ENCODE data around the gene MED1.
"Not testable (repeated sequence)": the region's sequence is repeated elsewhere in the genome, so short reads cannot be mapped to it uniquely, and the experiment has no call there.

The MED1 gene, protein sequence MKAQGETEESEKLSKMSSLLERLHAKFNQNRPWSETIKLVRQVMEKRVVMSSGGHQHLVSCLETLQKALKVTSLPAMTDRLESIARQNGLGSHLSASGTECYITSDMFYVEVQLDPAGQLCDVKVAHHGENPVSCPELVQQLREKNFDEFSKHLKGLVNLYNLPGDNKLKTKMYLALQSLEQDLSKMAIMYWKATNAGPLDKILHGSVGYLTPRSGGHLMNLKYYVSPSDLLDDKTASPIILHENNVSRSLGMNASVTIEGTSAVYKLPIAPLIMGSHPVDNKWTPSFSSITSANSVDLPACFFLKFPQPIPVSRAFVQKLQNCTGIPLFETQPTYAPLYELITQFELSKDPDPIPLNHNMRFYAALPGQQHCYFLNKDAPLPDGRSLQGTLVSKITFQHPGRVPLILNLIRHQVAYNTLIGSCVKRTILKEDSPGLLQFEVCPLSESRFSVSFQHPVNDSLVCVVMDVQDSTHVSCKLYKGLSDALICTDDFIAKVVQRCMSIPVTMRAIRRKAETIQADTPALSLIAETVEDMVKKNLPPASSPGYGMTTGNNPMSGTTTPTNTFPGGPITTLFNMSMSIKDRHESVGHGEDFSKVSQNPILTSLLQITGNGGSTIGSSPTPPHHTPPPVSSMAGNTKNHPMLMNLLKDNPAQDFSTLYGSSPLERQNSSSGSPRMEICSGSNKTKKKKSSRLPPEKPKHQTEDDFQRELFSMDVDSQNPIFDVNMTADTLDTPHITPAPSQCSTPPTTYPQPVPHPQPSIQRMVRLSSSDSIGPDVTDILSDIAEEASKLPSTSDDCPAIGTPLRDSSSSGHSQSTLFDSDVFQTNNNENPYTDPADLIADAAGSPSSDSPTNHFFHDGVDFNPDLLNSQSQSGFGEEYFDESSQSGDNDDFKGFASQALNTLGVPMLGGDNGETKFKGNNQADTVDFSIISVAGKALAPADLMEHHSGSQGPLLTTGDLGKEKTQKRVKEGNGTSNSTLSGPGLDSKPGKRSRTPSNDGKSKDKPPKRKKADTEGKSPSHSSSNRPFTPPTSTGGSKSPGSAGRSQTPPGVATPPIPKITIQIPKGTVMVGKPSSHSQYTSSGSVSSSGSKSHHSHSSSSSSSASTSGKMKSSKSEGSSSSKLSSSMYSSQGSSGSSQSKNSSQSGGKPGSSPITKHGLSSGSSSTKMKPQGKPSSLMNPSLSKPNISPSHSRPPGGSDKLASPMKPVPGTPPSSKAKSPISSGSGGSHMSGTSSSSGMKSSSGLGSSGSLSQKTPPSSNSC (N-terminal part only)

DNA sequence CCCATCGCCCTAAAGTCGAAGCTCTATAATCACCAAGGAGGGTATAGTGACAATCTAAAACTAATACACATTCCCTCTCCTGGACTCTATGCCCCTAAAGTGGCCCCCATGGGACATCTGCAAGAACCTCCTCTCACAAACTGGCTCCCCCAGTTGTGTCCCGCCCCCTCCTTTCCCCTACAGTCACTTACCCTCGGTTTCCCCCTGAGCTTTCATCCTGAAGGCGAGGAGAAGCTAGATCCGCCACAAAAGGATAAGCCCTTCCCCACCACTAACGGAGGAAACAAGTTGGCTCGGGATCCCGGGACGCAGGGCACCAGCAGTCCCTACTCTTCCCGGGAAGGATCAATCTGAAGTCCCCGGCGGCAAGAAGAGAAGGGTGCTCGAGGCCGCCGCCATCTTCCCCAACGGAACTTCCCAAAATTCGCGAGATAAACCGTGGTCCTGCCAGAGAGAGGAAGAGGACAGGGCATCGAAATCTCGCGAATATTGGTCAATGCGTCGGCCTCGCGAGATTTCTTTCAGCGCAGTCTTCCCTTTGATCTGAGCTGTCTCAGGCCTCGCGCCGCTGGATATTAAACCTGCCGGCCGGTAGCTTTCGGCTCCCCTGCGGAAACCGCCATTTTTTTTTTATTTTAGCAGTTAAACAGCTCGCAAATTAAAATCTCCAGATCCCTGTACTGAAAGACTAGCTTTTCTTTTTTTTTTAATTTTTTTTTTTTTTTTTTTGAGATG is at the start of gene MED1:
Gene MED1 (minus strand): TSS at position 417 of the 735 bp plus-strand sequence. CDS start 201 bp downstream, at position 216.
- DNase-seq (ENCODE audit: low read depth in 2 of 2) = peak; percentile 78 to 87

DNA sequence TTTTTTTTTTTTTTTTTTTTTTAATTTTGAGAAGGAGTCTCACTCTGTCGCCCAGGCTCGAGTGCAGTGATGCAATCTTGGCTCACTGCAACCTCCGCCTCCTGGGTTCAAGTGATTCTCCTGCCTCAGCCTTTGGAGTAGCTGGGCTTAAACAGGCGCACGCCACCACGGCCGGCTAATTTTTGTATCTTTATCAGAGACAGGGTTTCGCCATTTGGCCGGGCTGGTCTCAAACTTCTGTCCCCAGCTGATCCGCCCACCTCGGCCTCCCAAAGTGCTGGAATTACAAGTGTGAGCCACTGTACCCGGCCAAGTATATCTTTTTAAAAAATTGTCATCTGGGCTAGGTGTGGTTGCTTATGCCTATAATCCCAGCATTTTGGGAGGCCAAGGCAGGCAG is 45.9 kb upstream of the MED1 start:
- not testable (repeated sequence) for DNase-seq (ENCODE audit: low read depth in 2 of 2)

DNA sequence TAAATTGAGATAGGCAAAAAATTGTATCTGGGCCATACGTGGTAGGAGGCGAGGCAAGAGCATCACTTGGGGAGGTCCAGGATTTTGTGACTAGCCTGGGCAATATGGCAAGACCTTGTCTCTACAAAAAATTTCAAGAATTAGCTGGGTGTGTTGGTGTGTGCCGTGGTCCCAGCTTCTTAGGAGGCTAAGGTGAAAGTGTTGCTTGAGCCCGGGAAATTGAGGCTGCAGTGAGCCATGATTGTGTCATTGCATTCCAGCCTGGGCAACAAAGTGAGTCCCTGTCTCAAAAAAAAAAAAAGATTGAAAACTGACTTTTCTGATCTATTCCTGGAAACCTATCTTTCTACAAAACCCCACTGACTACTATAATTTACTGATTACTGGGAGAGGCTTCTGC is 36.9 kb upstream of the MED1 start:
- no peak for DNase-seq (ENCODE audit: low read depth in 2 of 2)

DNA sequence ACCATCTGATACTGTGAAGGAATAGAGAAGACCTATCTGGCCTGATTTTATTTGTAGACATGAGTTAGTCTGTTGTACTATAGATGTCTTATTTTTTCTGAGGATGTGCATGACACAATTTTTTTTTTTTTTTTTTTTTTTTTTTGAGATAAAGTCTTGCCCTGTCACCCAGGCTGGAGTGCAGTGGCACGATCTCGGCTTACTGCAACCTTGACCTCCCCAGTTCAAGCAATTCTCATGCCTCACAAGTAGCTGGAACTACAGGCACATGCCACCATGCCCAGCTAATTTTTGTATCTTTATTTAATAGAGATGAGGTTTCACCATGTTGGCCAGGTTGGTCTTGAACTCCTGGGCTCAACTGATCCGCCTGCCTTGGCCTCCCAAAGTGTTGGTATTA is 36.4 kb upstream of the MED1 start:
- not testable (repeated sequence) for DNase-seq (ENCODE audit: low read depth in 2 of 2)

DNA sequence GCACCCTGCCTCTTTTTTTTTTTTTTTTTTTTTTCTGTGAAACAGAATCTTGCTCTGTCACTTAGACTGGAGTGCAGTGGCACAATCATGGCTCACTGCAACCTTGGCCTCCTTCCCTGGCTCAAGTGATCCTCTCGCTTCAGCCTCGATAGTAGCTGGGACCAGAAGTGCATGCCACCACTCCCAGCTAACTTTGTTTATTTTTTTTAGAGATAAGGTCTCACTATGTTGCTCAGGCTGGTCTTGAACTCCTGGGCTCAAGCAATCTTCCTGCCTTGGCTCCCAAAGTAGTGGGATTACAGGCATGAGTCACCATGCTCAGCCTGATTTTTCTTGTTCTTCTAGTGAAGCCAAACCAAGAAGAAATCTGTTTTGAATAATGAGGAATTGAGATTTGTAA is 35.2 kb upstream of the MED1 start:
- DNase-seq (ENCODE audit: low read depth in 2 of 2) = no peak

DNA sequence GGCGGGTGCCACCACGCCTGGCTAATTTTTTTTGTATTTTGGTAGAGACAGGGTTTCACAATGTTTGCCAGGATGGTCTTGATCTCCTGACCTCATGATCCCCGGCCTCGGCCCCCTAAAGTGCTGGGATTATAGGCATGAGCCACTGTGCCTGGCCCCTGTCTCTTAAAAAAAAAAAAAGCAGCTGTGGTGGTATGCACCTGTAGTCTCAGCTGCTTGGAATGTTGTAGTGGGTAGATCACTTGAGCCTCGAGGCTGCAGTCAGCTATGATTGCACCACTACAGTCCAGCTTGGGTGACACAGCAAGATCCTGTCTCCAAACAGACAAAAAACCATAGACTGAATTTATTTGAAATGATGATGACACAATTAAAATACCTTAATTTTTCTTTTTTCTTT is 34.5 kb upstream of the MED1 start:
- no peak for DNase-seq (ENCODE audit: low read depth in 2 of 2)

DNA sequence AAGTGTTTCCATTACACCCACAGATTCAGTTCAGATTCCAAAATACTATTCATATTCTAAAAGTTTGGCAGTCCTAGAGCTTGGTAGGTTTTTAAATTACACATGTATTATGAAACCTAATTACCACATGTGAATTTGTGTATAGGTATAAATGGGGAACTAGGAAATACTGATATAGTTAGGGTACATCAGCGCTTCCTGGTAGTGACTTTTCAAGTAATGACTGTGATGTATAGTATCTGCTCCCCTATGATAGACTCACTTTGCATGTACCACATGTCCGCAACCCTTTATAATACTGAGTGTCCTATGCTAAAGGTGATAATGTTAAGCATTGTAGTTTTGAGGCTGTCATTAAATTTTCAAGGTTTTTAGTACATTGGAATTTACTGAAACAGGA is 33.1 kb upstream of the MED1 start:
- no peak for DNase-seq (ENCODE audit: low read depth in 2 of 2)

DNA sequence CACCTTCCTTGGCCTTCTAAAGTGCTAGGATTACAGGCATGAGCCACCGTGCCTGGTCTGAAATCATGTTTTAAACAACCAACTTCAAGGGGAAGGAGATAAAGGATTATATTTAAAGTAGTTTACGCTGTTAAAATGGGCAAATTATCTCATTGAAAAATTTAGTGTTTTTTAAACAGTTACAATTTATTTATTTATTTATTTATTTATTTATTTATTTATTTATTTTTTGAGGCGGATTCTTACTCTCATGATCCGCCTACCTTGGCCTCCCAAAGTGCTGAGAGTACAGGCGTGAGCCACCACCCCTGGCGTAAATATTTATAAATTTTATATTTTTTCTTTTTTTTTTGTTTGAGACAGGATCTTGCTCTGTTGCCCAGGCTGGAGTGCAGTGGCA is 32.4 kb upstream of the MED1 start:
- DNase-seq (ENCODE audit: low read depth in 2 of 2) = no peak

DNA sequence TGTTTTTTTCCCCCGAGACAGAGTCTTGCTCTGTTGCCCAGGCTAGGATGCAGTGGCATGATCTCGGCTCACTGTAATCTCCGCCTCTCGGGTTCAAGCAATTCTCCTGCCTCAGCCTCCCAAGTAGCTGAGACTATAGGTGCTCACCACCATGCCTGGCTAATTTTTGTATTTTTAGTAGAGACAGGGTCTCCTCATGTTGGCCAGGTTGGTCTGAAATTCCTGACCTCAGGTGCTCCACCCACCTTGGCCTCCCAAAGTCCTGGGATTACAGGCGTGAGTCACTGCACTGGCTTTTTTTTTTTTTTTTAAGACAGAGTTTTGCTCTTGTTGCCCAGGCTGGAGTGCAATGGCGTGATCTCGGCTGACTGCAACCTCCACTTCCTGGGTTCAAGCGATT is 28.6 kb upstream of the MED1 start:
- not testable (repeated sequence) for DNase-seq (ENCODE audit: low read depth in 2 of 2)

DNA sequence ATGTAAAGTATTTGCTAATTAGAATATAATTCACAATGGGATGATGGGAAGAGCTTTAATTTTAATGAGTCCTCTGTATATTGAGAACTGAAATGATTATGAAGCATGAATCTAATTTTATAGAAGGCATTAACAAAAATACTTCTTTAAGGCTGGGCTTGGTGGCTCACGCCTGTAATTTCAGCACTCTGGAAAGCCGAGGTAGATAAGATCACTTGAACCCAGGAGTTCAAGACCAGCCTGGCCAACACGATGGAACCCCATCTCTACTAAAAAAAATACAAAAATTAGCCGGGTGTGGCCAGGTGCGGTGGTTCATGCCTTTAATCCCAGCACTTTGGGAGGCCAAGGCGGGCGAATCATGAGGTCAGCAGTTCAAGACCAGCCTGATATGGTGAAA is 22.2 kb upstream of the MED1 start:
- no peak for DNase-seq (ENCODE audit: low read depth in 2 of 2)

DNA sequence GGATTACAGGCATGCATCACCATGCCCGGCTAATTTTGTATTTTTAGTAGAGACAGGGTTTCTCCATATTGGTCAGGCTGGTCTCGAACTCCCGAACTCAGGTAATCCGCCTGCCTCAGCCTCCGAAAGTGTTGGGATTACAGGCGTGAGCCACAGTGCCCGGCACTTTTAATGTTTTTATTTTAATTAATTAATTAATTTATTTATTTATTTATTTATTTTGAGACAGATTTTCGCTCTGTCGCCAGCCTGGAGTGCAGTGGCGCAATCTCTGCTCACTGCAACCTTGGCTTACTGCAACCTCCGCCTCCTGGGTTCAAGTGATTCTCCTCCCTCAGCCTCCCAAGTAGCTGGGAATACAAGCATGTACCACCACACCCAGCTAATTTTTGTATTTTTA is 17.5 kb upstream of the MED1 start:
- DNase-seq (ENCODE audit: low read depth in 2 of 2) = not testable (repeated sequence)

DNA sequence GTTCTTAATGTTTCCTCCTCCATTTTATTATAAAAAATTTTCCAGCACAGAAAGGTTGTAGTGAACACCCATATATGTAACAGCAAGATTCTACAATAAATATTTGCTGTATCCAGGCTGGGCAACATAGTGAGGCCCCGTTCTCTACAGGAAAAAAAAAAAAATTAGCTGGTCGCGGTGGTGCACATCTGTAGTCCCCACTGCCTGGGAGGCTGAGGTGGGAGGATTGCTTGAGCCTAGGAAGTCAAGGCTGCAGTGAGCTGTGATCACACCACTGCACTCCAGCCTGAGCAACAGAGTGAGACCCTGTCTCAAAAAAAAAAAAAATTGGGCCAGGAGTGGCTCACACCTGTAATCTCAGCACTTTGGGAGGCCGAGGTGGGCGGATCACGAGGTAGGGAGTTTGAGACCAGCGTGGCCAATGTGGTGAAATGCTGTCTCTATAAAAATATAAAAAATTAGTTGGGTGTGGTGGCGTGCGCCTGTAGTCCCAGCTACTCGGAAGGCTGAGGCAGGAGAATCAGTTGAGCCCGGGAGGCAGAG is 13.6 kb upstream of the MED1 start:
- not testable (repeated sequence) for DNase-seq (ENCODE audit: low read depth in 2 of 2)

DNA sequence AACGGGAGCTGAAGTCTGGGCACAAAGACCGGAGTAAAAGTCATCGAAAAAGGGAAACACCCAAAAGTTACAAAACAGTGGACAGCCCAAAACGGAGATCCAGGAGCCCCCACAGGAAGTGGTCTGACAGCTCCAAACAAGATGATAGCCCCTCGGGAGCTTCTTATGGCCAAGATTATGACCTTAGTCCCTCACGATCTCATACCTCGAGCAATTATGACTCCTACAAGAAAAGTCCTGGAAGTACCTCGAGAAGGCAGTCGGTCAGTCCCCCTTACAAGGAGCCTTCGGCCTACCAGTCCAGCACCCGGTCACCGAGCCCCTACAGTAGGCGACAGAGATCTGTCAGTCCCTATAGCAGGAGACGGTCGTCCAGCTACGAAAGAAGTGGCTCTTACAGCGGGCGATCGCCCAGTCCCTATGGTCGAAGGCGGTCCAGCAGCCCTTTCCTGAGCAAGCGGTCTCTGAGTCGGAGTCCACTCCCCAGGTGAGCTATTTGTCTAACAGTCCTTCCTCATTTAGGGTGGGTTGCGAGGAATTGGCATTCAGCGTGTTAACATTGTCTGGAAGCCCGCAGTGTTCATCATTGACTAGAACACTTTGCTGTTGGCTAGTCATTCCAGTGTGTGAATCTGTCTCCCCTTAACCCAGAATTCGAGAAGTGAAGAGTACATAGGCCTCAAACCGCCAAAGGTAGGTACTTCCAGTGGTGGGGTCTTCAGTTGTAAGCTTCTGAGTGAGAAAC is 11.7 kb upstream of the MED1 start:
- no peak for DNase-seq (ENCODE audit: low read depth in 2 of 2)

DNA sequence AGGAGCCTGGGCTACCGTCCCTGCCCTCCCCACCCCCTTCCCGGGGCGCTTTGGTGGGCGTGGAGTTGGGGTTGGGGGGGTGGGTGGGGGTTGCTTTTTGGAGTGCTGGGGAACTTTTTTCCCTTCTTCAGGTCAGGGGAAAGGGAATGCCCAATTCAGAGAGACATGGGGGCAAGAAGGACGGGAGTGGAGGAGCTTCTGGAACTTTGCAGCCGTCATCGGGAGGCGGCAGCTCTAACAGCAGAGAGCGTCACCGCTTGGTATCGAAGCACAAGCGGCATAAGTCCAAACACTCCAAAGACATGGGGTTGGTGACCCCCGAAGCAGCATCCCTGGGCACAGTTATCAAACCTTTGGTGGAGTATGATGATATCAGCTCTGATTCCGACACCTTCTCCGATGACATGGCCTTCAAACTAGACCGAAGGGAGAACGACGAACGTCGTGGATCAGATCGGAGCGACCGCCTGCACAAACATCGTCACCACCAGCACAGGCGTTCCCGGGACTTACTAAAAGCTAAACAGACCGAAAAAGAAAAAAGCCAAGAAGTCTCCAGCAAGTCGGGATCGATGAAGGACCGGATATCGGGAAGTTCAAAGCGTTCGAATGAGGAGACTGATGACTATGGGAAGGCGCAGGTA is 11.0 kb upstream of the MED1 start:
- DNase-seq (ENCODE audit: low read depth in 2 of 2) = peak in 1 of 2 experiments; percentile 57

DNA sequence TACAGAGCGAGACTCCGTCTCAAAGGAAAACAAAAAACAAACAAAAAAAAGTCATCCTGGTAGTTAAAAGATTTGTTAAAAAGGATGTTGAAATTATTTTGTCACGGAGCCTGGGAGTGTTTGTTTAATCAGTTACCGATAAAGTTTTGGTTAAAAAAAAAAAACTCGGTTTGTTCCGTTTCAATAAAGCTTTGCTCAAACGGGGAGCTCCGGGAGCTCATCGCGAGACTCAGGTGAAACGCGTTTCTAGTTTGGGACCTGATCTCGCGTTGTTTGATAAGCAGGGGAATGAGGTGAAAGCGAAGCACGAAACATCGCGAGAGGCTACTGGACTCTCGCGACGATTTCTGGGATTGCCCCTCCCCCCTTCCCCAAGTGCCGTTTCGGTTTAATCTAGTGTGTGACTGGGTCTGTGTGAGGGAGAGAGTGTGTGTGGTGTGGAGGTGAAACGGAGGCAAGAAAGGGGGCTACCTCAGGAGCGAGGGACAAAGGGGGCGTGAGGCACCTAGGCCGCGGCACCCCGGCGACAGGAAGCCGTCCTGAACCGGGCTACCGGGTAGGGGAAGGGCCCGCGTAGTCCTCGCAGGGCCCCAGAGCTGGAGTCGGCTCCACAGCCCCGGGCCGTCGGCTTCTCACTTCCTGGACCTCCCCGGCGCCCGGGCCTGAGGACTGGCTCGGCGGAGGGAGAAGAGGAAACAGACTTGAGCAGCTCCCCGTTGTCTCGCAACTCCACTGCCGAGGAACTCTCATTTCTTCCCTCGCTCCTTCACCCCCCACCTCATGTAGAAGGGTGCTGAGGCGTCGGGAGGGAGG is 10.3 kb upstream of the MED1 start, which contains the start of gene CDK12:
Gene CDK12 (plus strand): TSS at position 374 of the 813 bp plus-strand sequence. CDS start 586 bp downstream, outside the sequence.
- DNase-seq (ENCODE audit: low read depth in 2 of 2) = peak; percentile 88 to 89

DNA sequence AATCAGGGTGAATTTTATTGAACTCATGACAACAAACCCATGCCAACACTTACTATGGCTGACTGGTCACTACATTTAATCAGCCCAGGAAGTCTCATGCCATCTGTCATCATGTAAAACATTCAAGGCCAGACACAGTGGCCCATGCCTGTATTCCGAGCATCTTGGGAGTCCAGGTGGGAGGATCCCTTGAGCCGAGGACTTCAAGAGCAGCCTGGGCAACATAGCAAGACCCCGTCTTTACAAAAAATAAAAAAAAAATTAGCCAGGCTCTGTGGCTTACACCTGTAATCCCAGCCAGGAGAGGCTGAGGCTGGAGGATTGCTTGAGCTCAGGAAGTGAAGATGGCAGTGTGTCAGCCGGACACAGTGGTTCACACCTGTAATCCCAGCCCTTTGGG is 4.9 kb upstream of the MED1 start:
- DNase-seq (ENCODE audit: low read depth in 2 of 2) = no peak

DNA sequence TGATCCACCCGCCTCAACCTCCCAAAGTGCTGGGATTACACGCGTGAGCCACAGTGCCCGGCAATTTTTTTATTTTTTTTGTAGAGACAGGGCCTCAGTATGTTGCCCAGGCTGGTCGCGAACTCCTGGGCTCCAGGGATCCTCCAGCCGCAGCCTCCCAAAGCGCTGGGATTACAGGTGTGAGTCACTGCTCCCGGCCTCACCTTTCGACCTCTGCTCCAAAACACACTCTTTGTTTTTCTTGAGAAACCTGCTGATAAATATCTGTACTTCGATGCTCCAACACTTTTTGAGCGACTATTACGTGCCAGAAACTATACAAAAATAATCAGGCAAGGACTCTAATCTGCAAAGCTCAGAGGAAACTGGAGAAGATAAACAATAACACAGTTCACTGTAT is 1.0 kb downstream of the MED1 start:
- DNase-seq (ENCODE audit: low read depth in 2 of 2) = no peak

DNA sequence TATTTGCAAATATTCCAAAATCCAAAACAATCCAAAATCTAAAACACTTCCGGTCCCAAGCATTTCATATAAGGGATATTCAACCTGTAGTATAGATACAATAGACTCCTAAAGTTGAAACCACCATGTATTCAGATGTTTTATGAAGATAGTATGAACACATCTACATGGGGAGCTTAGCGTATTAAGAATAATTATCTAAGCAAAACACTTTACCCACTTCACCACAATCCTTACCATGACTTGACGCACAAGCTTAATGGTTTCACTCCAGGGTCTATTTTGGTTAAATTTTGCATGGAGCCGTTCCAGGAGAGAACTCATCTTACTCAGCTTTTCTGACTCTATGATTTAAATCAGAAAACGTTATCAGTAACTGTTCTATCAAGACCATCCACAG is 3.5 kb downstream of the MED1 start:
- DNase-seq (ENCODE audit: low read depth in 2 of 2) = no peak

DNA sequence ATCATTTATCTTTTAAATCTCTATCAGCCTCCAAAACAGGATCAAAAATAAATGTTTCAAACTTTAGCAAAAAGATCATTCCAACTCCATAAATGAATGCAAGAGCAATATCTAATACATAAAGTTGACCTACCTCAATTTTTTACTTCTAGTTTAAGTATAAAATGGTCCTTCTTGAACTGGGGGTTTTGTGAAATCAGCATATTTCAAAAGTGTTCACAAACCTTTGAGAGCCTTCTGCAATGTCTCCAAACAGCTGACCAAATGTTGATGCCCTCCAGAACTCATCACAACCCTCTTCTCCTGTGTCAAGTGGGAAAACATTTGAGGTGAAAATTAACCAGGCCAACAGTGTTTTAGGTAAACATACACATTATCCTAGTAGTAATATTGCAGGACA is 7.7 kb downstream of the MED1 start:
- DNase-seq (ENCODE audit: low read depth in 2 of 2) = no peak

All from stimulated activated CD4-positive, alpha-beta T cell treated with anti-CD3 and anti-CD28 coated beads, Interleukin-12 subunit alpha, Interleukin-12 subunit beta, amount 100 ng/mL, for 24 hours (primary cell).